Neutrophil (primary cell): ENCODE data around the gene NCK2.

ENCODE experiments used
- H3K27ac ChIP-seq: fragments of 200-600 bp; sonication (generic); 2 replicates; pipeline ENCODE4 v1.5.1; 2016; ENCODE audit warnings: mild to moderate bottlenecking, moderate library complexity
- H3K27me3 ChIP-seq: fragments of 200-600 bp; sonication (generic); 2 replicates; pipeline ENCODE4 v1.6.0; 2016; ENCODE audit warnings: mild to moderate bottlenecking
- H3K36me3 ChIP-seq: fragments of 200-600 bp; sonication (generic); 2 replicates; pipeline ENCODE4 v1.5.1; 2017
- H3K4me1 ChIP-seq, 2 experiments: fragments of 200-600 bp in 1 of 2; sonication (generic) in 1 of 2; 1 replicate in 1 of 2; 2 replicates in 1 of 2; pipeline versions ENCODE4 v1.5.1 to v1.6.1; 2013 to 2016; ENCODE audit warnings: low read depth in 1 of 2, low read length in 1 of 2, mild to moderate bottlenecking in 1 of 2, moderate library complexity in 1 of 2; ENCODE audit not compliant: control insufficient read depth in 1 of 2, insufficient read depth in 1 of 2
- H3K4me3 ChIP-seq, 2 experiments: fragments of 200-600 bp in 1 of 2; sonication (generic) in 1 of 2; 1 replicate in 1 of 2; 2 replicates in 1 of 2; pipeline ENCODE4 v1.5.1; 2013 to 2016; ENCODE audit warnings: low read depth in 1 of 2, low read length in 1 of 2, mild to moderate bottlenecking in 1 of 2, moderate library complexity in 1 of 2
- H3K9me3 ChIP-seq: fragments of 200-600 bp; sonication (generic); 2 replicates; pipeline ENCODE4 v1.5.1; 2016
- CTCF ChIP-seq: fragments of 200-600 bp; sonication (generic); IDR thresholded peaks from 2 replicates; pipeline ENCODE4 v1.5.1; 2016; ENCODE audit warnings: antibody characterized with exemption

Gene NCK2

DNA sequence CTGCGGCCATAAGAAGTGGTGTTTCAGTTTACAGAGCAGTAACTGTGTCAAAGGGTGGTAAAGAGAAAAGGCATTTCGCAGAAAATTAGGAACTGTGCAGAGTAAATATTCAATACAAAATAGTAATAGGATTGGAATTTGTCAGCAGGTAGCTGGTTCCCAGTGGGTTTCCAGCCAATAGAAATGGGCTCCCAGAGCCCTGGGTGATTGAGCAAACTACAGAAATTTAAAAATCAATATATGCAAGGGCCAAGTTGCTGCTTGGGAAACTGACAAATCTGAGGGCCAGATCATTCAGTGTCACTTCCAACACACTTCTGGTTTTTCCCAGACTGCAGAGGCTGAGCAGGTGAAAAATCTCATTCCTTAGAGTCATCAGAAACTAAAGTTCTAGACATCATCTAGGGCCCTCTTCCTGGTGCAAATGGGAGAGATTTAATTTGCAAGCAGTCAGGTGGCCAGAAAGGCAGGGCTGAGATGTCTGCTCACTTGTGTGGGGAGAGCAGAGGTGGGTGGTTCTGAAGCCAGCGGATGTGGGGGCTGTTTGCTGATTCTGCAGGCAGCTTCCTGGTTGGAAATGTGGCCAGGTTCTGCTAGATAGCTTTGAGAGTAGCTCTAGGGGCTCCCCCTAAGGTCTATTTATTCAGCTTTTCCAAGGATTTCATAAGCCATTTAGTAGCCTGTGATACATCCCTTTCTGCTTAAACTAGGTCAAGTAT is 182.4 kb downstream of the NCK2 start:
- no peaks in the 10 kb centered on the region for H3K36me3 ChIP-seq
- H3K4me1 ChIP-seq = no peaks in the 10 kb centered on the region
- H3K4me3 ChIP-seq = no peak overlapping the region
- TF ChIP-seq CTCF = no peak
- H3K27ac ChIP-seq = no peak overlapping the region
- H3K27me3 ChIP-seq = no peaks in the 10 kb centered on the region
- peaks cover 3% of the 10 kb centered on the region for H3K9me3 ChIP-seq

DNA sequence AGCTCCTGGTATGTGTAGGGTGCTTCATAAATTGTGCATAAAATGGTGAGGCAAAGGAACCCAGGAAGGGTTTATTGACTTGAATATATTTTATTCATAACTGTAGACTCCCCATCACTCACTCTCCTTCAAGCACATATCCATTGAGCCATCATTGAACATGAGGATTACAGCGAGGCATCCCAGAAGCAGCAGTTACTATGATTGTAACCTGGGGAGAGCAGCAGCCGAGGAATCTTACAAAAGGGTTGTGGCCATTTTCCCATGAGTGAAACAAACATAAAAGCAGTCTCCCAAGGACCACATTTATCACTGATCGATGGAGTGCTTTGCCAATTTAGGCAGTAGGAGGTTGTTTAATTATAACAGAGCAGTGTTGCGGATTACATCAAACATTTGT is 183.4 kb downstream of the NCK2 start:
- Histone ChIP-seq H3K9me3 (no peaks in the 10 kb centered on the region), H3K36me3 (no peaks in the 10 kb centered on the region), H3K27ac (no peak overlapping the region), H3K27me3 (no peaks in the 10 kb centered on the region), H3K4me3 (no peak overlapping the region), H3K4me1 (no peaks in the 10 kb centered on the region)
- no peak for TF ChIP-seq CTCF

DNA sequence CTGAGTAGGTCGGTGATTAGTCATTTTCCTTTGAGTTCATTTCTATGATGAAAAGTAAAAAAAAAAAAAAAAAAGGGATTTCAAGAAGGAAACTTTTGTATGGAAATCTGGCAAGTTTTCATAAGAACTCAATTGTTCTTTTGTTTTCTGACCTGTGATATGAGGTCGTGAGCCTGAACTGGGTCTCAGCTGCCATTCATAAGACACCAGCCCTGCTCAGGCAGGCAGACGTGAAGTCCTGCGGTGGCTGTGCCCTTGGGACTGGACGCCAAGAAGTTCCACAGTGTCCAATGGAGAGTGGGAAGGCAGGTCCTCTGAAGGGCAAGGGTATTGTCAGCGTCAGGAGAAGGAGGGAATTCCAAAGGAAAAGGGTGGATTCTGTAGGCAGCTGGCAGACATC is 183.9 kb downstream of the NCK2 start:
- H3K9me3 ChIP-seq = no peaks in the 10 kb centered on the region
- H3K4me1 ChIP-seq = no peaks in the 10 kb centered on the region
- H3K36me3 ChIP-seq = no peaks in the 10 kb centered on the region
- no peak overlapping the region for H3K27ac ChIP-seq
- TF ChIP-seq CTCF = no peak
- no peak overlapping the region for H3K4me3 ChIP-seq
- no peaks in the 10 kb centered on the region for H3K27me3 ChIP-seq

DNA sequence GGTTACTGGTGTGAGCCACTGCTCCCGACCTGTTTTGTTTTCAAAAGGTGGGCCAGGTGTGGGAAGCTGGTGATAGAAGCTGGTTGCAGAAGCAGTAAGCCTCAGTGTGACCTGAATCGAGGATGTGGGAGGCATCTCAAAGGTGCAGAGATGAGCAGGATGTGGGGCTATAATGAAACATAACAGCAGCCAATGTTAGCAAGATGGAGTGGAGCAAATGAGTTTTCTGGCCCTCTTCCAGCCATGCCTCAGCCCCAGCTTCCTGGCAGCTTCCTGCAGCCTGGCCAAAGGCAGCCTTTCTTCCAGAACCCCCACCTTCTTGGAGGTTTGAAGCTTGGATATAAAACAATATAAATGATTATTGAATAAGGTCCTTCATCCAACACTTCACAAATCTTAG is 184.8 kb downstream of the NCK2 start:
- no peaks in the 10 kb centered on the region for H3K36me3 ChIP-seq
- H3K9me3 ChIP-seq = no peaks in the 10 kb centered on the region
- H3K27me3 ChIP-seq = no peaks in the 10 kb centered on the region
- no peak for TF ChIP-seq CTCF
- no peaks in the 10 kb centered on the region for H3K4me1 ChIP-seq
- H3K4me3 ChIP-seq = no peak overlapping the region
- H3K27ac ChIP-seq = no peak overlapping the region

DNA sequence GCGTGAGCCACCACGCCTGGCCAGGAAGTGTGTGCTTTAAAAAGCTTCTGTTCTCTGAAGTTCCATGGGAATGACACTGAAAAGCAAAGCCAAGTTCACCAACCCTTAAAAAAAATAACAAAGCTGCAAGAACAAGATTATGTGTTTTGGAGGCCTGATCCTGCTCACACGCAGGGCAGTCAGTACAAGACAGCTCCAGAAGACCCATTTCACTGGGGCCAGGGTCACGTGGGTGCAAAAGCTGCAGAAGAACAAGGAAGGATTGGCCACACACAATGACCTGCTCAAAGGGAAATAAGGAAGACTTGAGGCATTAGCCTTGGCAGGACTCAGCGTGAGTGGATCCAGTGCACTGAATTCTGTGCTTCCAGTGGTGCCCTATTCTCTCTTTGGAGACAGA is 187.9 kb downstream of the NCK2 start:
- Histone ChIP-seq H3K36me3 (no peaks in the 10 kb centered on the region), H3K9me3 (no peaks in the 10 kb centered on the region), H3K4me1 (no peaks in the 10 kb centered on the region), H3K4me3 (no peak overlapping the region), H3K27ac (no peak overlapping the region), H3K27me3 (no peaks in the 10 kb centered on the region)
- no peak for TF ChIP-seq CTCF

GRCh38 chr2:105933906-105934305 is 189.2 kb downstream of the NCK2 start:
- no peaks in the 10 kb centered on the region for H3K36me3 ChIP-seq
- H3K27ac ChIP-seq = no peak overlapping the region
- H3K27me3 ChIP-seq = no peaks in the 10 kb centered on the region
- H3K4me3 ChIP-seq = no peak overlapping the region
- TF ChIP-seq CTCF = no peak
- no peaks in the 10 kb centered on the region for H3K4me1 ChIP-seq
- no peaks in the 10 kb centered on the region for H3K9me3 ChIP-seq
